ENCODE data around the gene PTPRK.

The PTPRK gene

GRCh38 chr6:128033156-128033555 is 487.2 kb downstream of the PTPRK start:
- WGBS, 2 experiments = 95 to 97% methylated on average over 2 of the region's 2 CpGs
- Histone ChIP-seq H3K27me3 (ENCODE audit: control insufficient read depth, insufficient read depth, low read length, poor library complexity, severe bottlenecking) (no peaks in the 10 kb centered on the region), H3K36me3 (ENCODE audit: control insufficient read depth, insufficient read depth, low read length) (no peaks in the 10 kb centered on the region), H3K4me1 (ENCODE audit: control insufficient read depth, insufficient read depth, low read length) (no peaks in the 10 kb centered on the region), H3K27ac (ENCODE audit: insufficient read depth, low read depth, low read length, poor library complexity, severe bottlenecking) (no peak overlapping the region), H3K9me3 (ENCODE audit: control insufficient read depth, low read length) (no peaks in the 10 kb centered on the region), H3K4me3 (ENCODE audit: insufficient read depth, low read depth, low read length) (no peak overlapping the region)

- H3K36me3 ChIP-seq (ENCODE audit: control insufficient read depth, insufficient read depth, low read length) = no peaks in the 10 kb centered on the region
- H3K9me3 ChIP-seq (ENCODE audit: control insufficient read depth, low read length) = no peaks in the 10 kb centered on the region
- 97 to 98% methylated on average over 6 of the region's 6 CpGs for WGBS, 2 experiments
- H3K4me1 ChIP-seq (ENCODE audit: control insufficient read depth, insufficient read depth, low read length) = no peaks in the 10 kb centered on the region
- H3K4me3 ChIP-seq (ENCODE audit: insufficient read depth, low read depth, low read length) = no peak overlapping the region
- no peak overlapping the region for H3K27ac ChIP-seq (ENCODE audit: insufficient read depth, low read depth, low read length, poor library complexity, severe bottlenecking)
- H3K27me3 ChIP-seq (ENCODE audit: control insufficient read depth, insufficient read depth, low read length, poor library complexity, severe bottlenecking) = no peaks in the 10 kb centered on the region
These were observed 488.4 kb downstream of the PTPRK start for GRCh38 chr6:128032042-128032441.

GRCh38 chr6:128029826-128030225 is 490.6 kb downstream of the PTPRK start:
- no peaks in the 10 kb centered on the region for H3K27me3 ChIP-seq (ENCODE audit: control insufficient read depth, insufficient read depth, low read length, poor library complexity, severe bottlenecking)
- H3K4me3 ChIP-seq (ENCODE audit: insufficient read depth, low read depth, low read length) = no peak overlapping the region
- H3K9me3 ChIP-seq (ENCODE audit: control insufficient read depth, low read length) = no peaks in the 10 kb centered on the region
- H3K4me1 ChIP-seq (ENCODE audit: control insufficient read depth, insufficient read depth, low read length) = no peaks in the 10 kb centered on the region
- WGBS, 2 experiments = 88 to 95% methylated on average over 1 of the region's 1 CpG
- no peaks in the 10 kb centered on the region for H3K36me3 ChIP-seq (ENCODE audit: control insufficient read depth, insufficient read depth, low read length)
- H3K27ac ChIP-seq (ENCODE audit: insufficient read depth, low read depth, low read length, poor library complexity, severe bottlenecking) = no peak overlapping the region

- no peak overlapping the region for H3K27ac ChIP-seq (ENCODE audit: insufficient read depth, low read depth, low read length, poor library complexity, severe bottlenecking)
- H3K4me3 ChIP-seq (ENCODE audit: insufficient read depth, low read depth, low read length) = no peak overlapping the region
- H3K9me3 ChIP-seq (ENCODE audit: control insufficient read depth, low read length) = no peaks in the 10 kb centered on the region
- no peaks in the 10 kb centered on the region for H3K36me3 ChIP-seq (ENCODE audit: control insufficient read depth, insufficient read depth, low read length)
- H3K4me1 ChIP-seq (ENCODE audit: control insufficient read depth, insufficient read depth, low read length) = no peaks in the 10 kb centered on the region
- no peaks in the 10 kb centered on the region for H3K27me3 ChIP-seq (ENCODE audit: control insufficient read depth, insufficient read depth, low read length, poor library complexity, severe bottlenecking)
These were observed 492.2 kb downstream of the PTPRK start for GRCh38 chr6:128028183-128028582.

GRCh38 chr6:128025478-128025877 is 494.9 kb downstream of the PTPRK start:
- Histone ChIP-seq H3K9me3 (ENCODE audit: control insufficient read depth, low read length) (no peaks in the 10 kb centered on the region), H3K4me1 (ENCODE audit: control insufficient read depth, insufficient read depth, low read length) (no peaks in the 10 kb centered on the region), H3K4me3 (ENCODE audit: insufficient read depth, low read depth, low read length) (no peak overlapping the region), H3K36me3 (ENCODE audit: control insufficient read depth, insufficient read depth, low read length) (no peaks in the 10 kb centered on the region), H3K27ac (ENCODE audit: insufficient read depth, low read depth, low read length, poor library complexity, severe bottlenecking) (no peak overlapping the region), H3K27me3 (ENCODE audit: control insufficient read depth, insufficient read depth, low read length, poor library complexity, severe bottlenecking) (no peaks in the 10 kb centered on the region)
- WGBS, 2 experiments = 74 to 81% methylated on average over 1 of the region's 1 CpG

GRCh38 chr6:128024969-128025368 is 495.4 kb downstream of the PTPRK start:
- Histone ChIP-seq H3K36me3 (ENCODE audit: control insufficient read depth, insufficient read depth, low read length) (no peaks in the 10 kb centered on the region), H3K4me3 (ENCODE audit: insufficient read depth, low read depth, low read length) (no peak overlapping the region), H3K27me3 (ENCODE audit: control insufficient read depth, insufficient read depth, low read length, poor library complexity, severe bottlenecking) (no peaks in the 10 kb centered on the region), H3K4me1 (ENCODE audit: control insufficient read depth, insufficient read depth, low read length) (no peaks in the 10 kb centered on the region), H3K27ac (ENCODE audit: insufficient read depth, low read depth, low read length, poor library complexity, severe bottlenecking) (no peak overlapping the region), H3K9me3 (ENCODE audit: control insufficient read depth, low read length) (no peaks in the 10 kb centered on the region)
- WGBS, 2 experiments = 67% methylated on average over 1 of the region's 1 CpG; no CpG with 5 or more reads in 1 of the 2 experiments

GRCh38 chr6:128024046-128024445 is 496.4 kb downstream of the PTPRK start:
- Histone ChIP-seq H3K36me3 (ENCODE audit: control insufficient read depth, insufficient read depth, low read length) (no peaks in the 10 kb centered on the region), H3K9me3 (ENCODE audit: control insufficient read depth, low read length) (no peaks in the 10 kb centered on the region), H3K27me3 (ENCODE audit: control insufficient read depth, insufficient read depth, low read length, poor library complexity, severe bottlenecking) (no peaks in the 10 kb centered on the region), H3K4me3 (ENCODE audit: insufficient read depth, low read depth, low read length) (no peak overlapping the region), H3K4me1 (ENCODE audit: control insufficient read depth, insufficient read depth, low read length) (no peaks in the 10 kb centered on the region), H3K27ac (ENCODE audit: insufficient read depth, low read depth, low read length, poor library complexity, severe bottlenecking) (no peak overlapping the region)
- WGBS, 2 experiments = 97% methylated on average over 1 of the region's 1 CpG

- Histone ChIP-seq H3K27ac (ENCODE audit: insufficient read depth, low read depth, low read length, poor library complexity, severe bottlenecking) (no peak overlapping the region), H3K4me1 (ENCODE audit: control insufficient read depth, insufficient read depth, low read length) (no peaks in the 10 kb centered on the region), H3K9me3 (ENCODE audit: control insufficient read depth, low read length) (no peaks in the 10 kb centered on the region), H3K36me3 (ENCODE audit: control insufficient read depth, insufficient read depth, low read length) (no peaks in the 10 kb centered on the region), H3K4me3 (ENCODE audit: insufficient read depth, low read depth, low read length) (no peak overlapping the region), H3K27me3 (ENCODE audit: control insufficient read depth, insufficient read depth, low read length, poor library complexity, severe bottlenecking) (no peaks in the 10 kb centered on the region)
- 95 to 100% methylated on average over 1 of the region's 2 CpGs for WGBS, 2 experiments
These were observed 501.6 kb downstream of the PTPRK start for GRCh38 chr6:128018821-128019220.

GRCh38 chr6:128017288-128017687 is 503.1 kb downstream of the PTPRK start:
- no peaks in the 10 kb centered on the region for H3K4me1 ChIP-seq (ENCODE audit: control insufficient read depth, insufficient read depth, low read length)
- no peaks in the 10 kb centered on the region for H3K9me3 ChIP-seq (ENCODE audit: control insufficient read depth, low read length)
- no peak overlapping the region for H3K27ac ChIP-seq (ENCODE audit: insufficient read depth, low read depth, low read length, poor library complexity, severe bottlenecking)
- no peaks in the 10 kb centered on the region for H3K27me3 ChIP-seq (ENCODE audit: control insufficient read depth, insufficient read depth, low read length, poor library complexity, severe bottlenecking)
- no peak overlapping the region for H3K4me3 ChIP-seq (ENCODE audit: insufficient read depth, low read depth, low read length)
- H3K36me3 ChIP-seq (ENCODE audit: control insufficient read depth, insufficient read depth, low read length) = no peaks in the 10 kb centered on the region

GRCh38 chr6:128007658-128008057 is 512.7 kb downstream of the PTPRK start:
- 80% methylated on average over 1 of the region's 1 CpG; no CpG with 5 or more reads in 1 of the 2 experiments for WGBS, 2 experiments
- H3K27me3 ChIP-seq (ENCODE audit: control insufficient read depth, insufficient read depth, low read length, poor library complexity, severe bottlenecking) = no peaks in the 10 kb centered on the region
- no peaks in the 10 kb centered on the region for H3K9me3 ChIP-seq (ENCODE audit: control insufficient read depth, low read length)
- no peak overlapping the region for H3K27ac ChIP-seq (ENCODE audit: insufficient read depth, low read depth, low read length, poor library complexity, severe bottlenecking)
- no peaks in the 10 kb centered on the region for H3K4me1 ChIP-seq (ENCODE audit: control insufficient read depth, insufficient read depth, low read length)
- no peaks in the 10 kb centered on the region for H3K36me3 ChIP-seq (ENCODE audit: control insufficient read depth, insufficient read depth, low read length)
- no peak overlapping the region for H3K4me3 ChIP-seq (ENCODE audit: insufficient read depth, low read depth, low read length)

- Histone ChIP-seq H3K27ac (ENCODE audit: insufficient read depth, low read depth, low read length, poor library complexity, severe bottlenecking) (no peak overlapping the region), H3K4me3 (ENCODE audit: insufficient read depth, low read depth, low read length) (no peak overlapping the region), H3K4me1 (ENCODE audit: control insufficient read depth, insufficient read depth, low read length) (no peaks in the 10 kb centered on the region), H3K36me3 (ENCODE audit: control insufficient read depth, insufficient read depth, low read length) (no peaks in the 10 kb centered on the region), H3K9me3 (ENCODE audit: control insufficient read depth, low read length) (no peaks in the 10 kb centered on the region), H3K27me3 (ENCODE audit: control insufficient read depth, insufficient read depth, low read length, poor library complexity, severe bottlenecking) (no peaks in the 10 kb centered on the region)
- 83 to 87% methylated on average over 4 to 5 of the region's 5 CpGs for WGBS, 2 experiments
These were observed 515.4 kb downstream of the PTPRK start for GRCh38 chr6:128005009-128005408.
